Breast epithelium (tissue), 4 donors: ENCODE results near the gene ERMARD. TPM values are rescaled to one million over a fixed set of nuclear protein-coding genes. Genes with fewer than 3 reads are reported as not detected.

Source experiments
- DNase-seq, 2 donors: peaks; one replicate each; pipeline ENCODE4 v3.0.0-alpha.2; 2019; ENCODE audit warnings: low spot score in 2 of 2
- H3K27ac ChIP-seq, 2 donors: fragments of 200-600 bp; sonication (generic) in 1 of 2; one replicate each; pipeline ENCODE4 v1.5.1; 2016 to 2019; ENCODE audit warnings: mild to moderate bottlenecking in 1 of 2
- H3K27me3 ChIP-seq, 2 donors: fragments of 200-600 bp; sonication (generic) in 1 of 2; one replicate each; pipeline versions ENCODE4 v1.5.1 to v1.6.0; 2017 to 2019; ENCODE audit warnings: control low read depth in 1 of 2, mild to moderate bottlenecking in 1 of 2
- H3K36me3 ChIP-seq: fragments of 200-600 bp; one replicate; pipeline ENCODE4 v1.5.1; 2019
- H3K4me1 ChIP-seq, 2 donors: fragments of 200-600 bp; sonication (generic); one replicate each; pipeline ENCODE4 v1.5.1; 2016 to 2019; ENCODE audit warnings: control low read depth in 1 of 2
- H3K4me3 ChIP-seq, 3 donors: fragments of 200-600 bp; sonication (generic); 1 replicate in 2 of 3; 2 replicates in 1 of 3; pipeline ENCODE4 v1.5.1; 2016 to 2019; ENCODE audit warnings: mild to moderate bottlenecking in 3 of 3, moderate library complexity in 2 of 3
- H3K9me3 ChIP-seq, 2 donors: fragments of 200-600 bp; sonication (generic) in 1 of 2; one replicate each; pipeline ENCODE4 v1.5.1; 2016 to 2019; ENCODE audit warnings: control low read depth in 1 of 2
- POLR2A ChIP-seq: fragments of 450-650 bp; IDR thresholded peaks from one replicate; pipeline ENCODE4 v1.6.1; 2016; ENCODE audit warnings: antibody characterized with exemption, mild to moderate bottlenecking, moderate library complexity
- POLR2AphosphoS5 ChIP-seq, 3 donors: sonication (generic); formaldehyde crosslinking; IDR thresholded peaks; one replicate each; pipeline ENCODE4 v1.6.1; 2017; ENCODE audit warnings: antibody characterized with exemption in 3 of 3
- intact Hi-C: fragments of 100-400 bp; cut with DNase I; formaldehyde crosslinking; loops from one replicate; pipeline ENCODE4 v1.15.1; 2023; ENCODE audit warnings: low total_unique reads
- total RNA-seq, 3 donors: library from RNA; depleted of rRNA; stranded (reverse); fragments of >200 nt; gene quantifications; one replicate each; pipeline ENCODE4 v1.1.0, GENCODE V29; 2016
- TF ChIP-seq, protein P1 (sequence below), 3 donors: fragments of 450-650 bp; IDR thresholded peaks; one replicate each; pipeline ENCODE4 v1.5.1; 2016 to 2017; ENCODE audit warnings: antibody characterized with exemption in 3 of 3, mild to moderate bottlenecking in 3 of 3, moderate library complexity in 3 of 3

Gene ERMARD
- total RNA-seq, 3 donors from 2014 or later, result 20.6 to 31.0 (median 27.7) TPM

GRCh38 chr6:169766232-169766631 is 14.8 kb downstream of the ERMARD start:
- H3K27me3 ChIP-seq, result no peaks in the 10 kb centered on the region
- TF ChIP-seq, protein P1, sequence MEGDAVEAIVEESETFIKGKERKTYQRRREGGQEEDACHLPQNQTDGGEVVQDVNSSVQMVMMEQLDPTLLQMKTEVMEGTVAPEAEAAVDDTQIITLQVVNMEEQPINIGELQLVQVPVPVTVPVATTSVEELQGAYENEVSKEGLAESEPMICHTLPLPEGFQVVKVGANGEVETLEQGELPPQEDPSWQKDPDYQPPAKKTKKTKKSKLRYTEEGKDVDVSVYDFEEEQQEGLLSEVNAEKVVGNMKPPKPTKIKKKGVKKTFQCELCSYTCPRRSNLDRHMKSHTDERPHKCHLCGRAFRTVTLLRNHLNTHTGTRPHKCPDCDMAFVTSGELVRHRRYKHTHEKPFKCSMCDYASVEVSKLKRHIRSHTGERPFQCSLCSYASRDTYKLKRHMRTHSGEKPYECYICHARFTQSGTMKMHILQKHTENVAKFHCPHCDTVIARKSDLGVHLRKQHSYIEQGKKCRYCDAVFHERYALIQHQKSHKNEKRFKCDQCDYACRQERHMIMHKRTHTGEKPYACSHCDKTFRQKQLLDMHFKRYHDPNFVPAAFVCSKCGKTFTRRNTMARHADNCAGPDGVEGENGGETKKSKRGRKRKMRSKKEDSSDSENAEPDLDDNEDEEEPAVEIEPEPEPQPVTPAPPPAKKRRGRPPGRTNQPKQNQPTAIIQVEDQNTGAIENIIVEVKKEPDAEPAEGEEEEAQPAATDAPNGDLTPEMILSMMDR (IDR thresholded peaks at IDR 0.05), result no peak
- TF ChIP-seq POLR2AphosphoS5 (IDR thresholded peaks at IDR 0.05), result no peak
- no peak for TF ChIP-seq POLR2A

GRCh38 chr6:169766921-169767736 is 15.7 kb downstream of the ERMARD start:
- no peak for DNase-seq
- Histone ChIP-seq H3K27ac (no peak overlapping the region), H3K4me1 (no peaks in the 10 kb centered on the region), H3K9me3 (no peaks in the 10 kb centered on the region), H3K36me3 (peaks cover 7% of the 10 kb centered on the region), H3K27me3 (no peaks in the 10 kb centered on the region), H3K4me3 (no peak overlapping the region)
- intact Hi-C loops, result no loop called here
- TF ChIP-seq POLR2A, result no peak
- TF ChIP-seq POLR2AphosphoS5 (IDR thresholded peaks at IDR 0.05), result no peak
- TF ChIP-seq, protein P1 (IDR thresholded peaks at IDR 0.05), result no peak

More at GRCh38 chr6:169766232-169766631, 14.8 kb downstream of the ERMARD start:
- no peak for DNase-seq
- Histone ChIP-seq H3K4me1 (no peaks in the 10 kb centered on the region), H3K36me3 (peaks cover 7% of the 10 kb centered on the region), H3K4me3 (no peak overlapping the region), H3K9me3 (no peaks in the 10 kb centered on the region), H3K27ac (no peak overlapping the region)
- intact Hi-C loops, result no loop called here

DNA sequence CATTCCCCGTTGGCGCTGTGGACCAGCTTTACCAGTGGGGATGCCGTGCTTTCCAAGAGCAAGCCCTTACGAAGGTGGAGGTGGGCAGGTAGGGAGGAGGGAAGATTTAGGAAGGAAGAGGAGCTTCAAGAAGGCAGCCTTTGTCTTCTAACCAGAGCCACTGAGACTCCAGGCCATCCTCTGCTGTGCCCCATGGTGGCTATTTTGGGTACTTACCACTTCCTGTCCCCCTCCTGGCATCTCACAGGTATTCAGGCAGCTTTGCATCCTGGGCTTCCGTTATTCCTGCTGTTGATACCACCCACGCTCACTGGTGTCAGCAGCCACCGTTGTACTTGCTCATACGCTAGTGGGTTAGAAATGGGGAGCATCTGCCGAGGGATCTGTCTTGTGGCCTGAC is 22.9 kb downstream of the ERMARD start:
- H3K27me3 ChIP-seq, result no peaks in the 10 kb centered on the region
- no peak for TF ChIP-seq POLR2AphosphoS5 (IDR thresholded peaks at IDR 0.05)
- TF ChIP-seq, protein P1 (IDR thresholded peaks at IDR 0.05), result no peak
- TF ChIP-seq POLR2A, result no peak
- no peak overlapping the region for H3K4me3 ChIP-seq
- intact Hi-C loops, result no loop called here
- no peak overlapping the region for H3K27ac ChIP-seq
- no peak for DNase-seq
- no peaks in the 10 kb centered on the region for H3K4me1 ChIP-seq
- no peaks in the 10 kb centered on the region for H3K9me3 ChIP-seq
- peaks cover 12% of the 10 kb centered on the region for H3K36me3 ChIP-seq

DNA sequence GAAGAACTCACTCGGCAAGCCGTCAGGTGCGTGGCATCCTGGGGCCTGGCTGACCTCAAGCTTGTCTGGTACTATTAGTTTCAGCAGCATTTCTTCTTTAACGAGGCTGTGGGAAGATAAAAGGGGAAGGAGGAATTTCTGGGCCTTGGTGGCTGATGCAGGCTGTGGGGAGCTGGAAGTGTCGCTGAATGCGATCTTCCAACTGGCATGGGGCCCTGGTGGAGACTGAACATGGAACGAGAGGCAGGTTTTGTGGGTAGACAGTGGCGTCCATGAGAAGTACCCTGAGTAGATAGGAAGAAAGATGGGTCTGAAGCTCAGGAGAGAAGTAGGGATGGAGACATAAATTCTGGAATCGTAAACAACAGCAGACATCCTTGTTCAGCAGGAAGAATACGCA is 23.9 kb downstream of the ERMARD start:
- intact Hi-C loops, result no loop called here
- TF ChIP-seq POLR2A (no peak), POLR2AphosphoS5 (IDR thresholded peaks at IDR 0.05) (no peak)
- Histone ChIP-seq H3K4me1 (no peaks in the 10 kb centered on the region), H3K36me3 (peaks cover 4% of the 10 kb centered on the region), H3K27me3 (no peaks in the 10 kb centered on the region), H3K27ac (no peak overlapping the region), H3K4me3 (no peak overlapping the region), H3K9me3 (no peaks in the 10 kb centered on the region)
- DNase-seq, result no peak

- H3K9me3 ChIP-seq, result no peaks in the 10 kb centered on the region
- intact Hi-C loops, result no loop called here
- no peak overlapping the region for H3K27ac ChIP-seq
- H3K36me3 ChIP-seq, result peaks cover 4% of the 10 kb centered on the region
- no peaks in the 10 kb centered on the region for H3K4me1 ChIP-seq
- TF ChIP-seq, protein P1 (IDR thresholded peaks at IDR 0.05), result no peak
- no peak for TF ChIP-seq POLR2AphosphoS5 (IDR thresholded peaks at IDR 0.05)
- no peak for TF ChIP-seq POLR2A
- no peak for DNase-seq
- H3K27me3 ChIP-seq, result no peaks in the 10 kb centered on the region
- H3K4me3 ChIP-seq, result no peak overlapping the region
These were observed 25.0 kb downstream of the ERMARD start for GRCh38 chr6:169776379-169776778.
